Endodermal cell (in vitro differentiated cells): ENCODE data around the gene RNF4. TPM values are rescaled to one million over a fixed set of nuclear protein-coding genes. Genes with fewer than 3 reads are reported as not detected.

Source experiments
- DNase-seq: peaks from one replicate; pipeline ENCODE4 v3.0.0-alpha.2; 2017
- H3K27ac ChIP-seq: 2 replicates; pipeline ENCODE4 v1.5.1; 2013; ENCODE audit warnings: mild to moderate bottlenecking, low read depth, low read length, moderate library complexity
- H3K27me3 ChIP-seq: 2 replicates; pipeline ENCODE4 v1.6.1; 2013; ENCODE audit warnings: mild to moderate bottlenecking, low read length, moderate library complexity; ENCODE audit not compliant: insufficient read depth, control insufficient read depth, poor library complexity, severe bottlenecking
- H3K36me3 ChIP-seq: 2 replicates; pipeline ENCODE4 v1.7.0; 2013; ENCODE audit warnings: mild to moderate bottlenecking, low read length, moderate library complexity; ENCODE audit not compliant: control insufficient read depth, insufficient read depth
- H3K4me1 ChIP-seq: one replicate; pipeline ENCODE4 v1.7.0; 2013; ENCODE audit warnings: low read length; ENCODE audit not compliant: control insufficient read depth, insufficient read depth
- H3K4me3 ChIP-seq: 2 replicates; pipeline ENCODE4 v1.5.1; 2013; ENCODE audit warnings: mild to moderate bottlenecking, low read length, moderate library complexity
- H3K9ac ChIP-seq: 2 replicates; pipeline ENCODE4 v1.6.1; 2013; ENCODE audit warnings: mild to moderate bottlenecking, low read length, moderate library complexity; ENCODE audit not compliant: poor library complexity, severe bottlenecking; ENCODE audit errors: extremely low read depth
- H3K9me3 ChIP-seq: 2 replicates; pipeline ENCODE4 v1.6.1; 2013; ENCODE audit warnings: mild to moderate bottlenecking, low read length, moderate library complexity; ENCODE audit not compliant: control insufficient read depth
- H3K27ac Mint-ChIP-seq: 2 replicates; pipeline ENCODE4 v1.8.0; 2020; ENCODE audit warnings: mixed read lengths
- H3K27me3 Mint-ChIP-seq: 2 replicates; pipeline ENCODE4 v1.8.0; 2021; ENCODE audit warnings: mild to moderate bottlenecking, mixed read lengths; ENCODE audit not compliant: insufficient read depth
- H3K36me3 Mint-ChIP-seq: 2 replicates; pipeline ENCODE4 v1.8.0; 2020; ENCODE audit warnings: low read depth, mixed read lengths
- H3K4me1 Mint-ChIP-seq: 2 replicates; pipeline ENCODE4 v1.8.0; 2020; ENCODE audit warnings: mixed read lengths
- H3K4me3 Mint-ChIP-seq: 2 replicates; pipeline ENCODE4 v1.8.0; 2020; ENCODE audit warnings: mild to moderate bottlenecking, moderate library complexity, mixed read lengths
- H3K9me3 Mint-ChIP-seq: 2 replicates; pipeline ENCODE4 v1.8.0; 2020; ENCODE audit warnings: mild to moderate bottlenecking, mixed read lengths
- CTCF ChIP-seq: fragments of 200-600 bp; sonication (generic); conservative IDR thresholded peaks from 2 replicates; pipeline ENCODE4 v1.5.0; 2021; ENCODE audit warnings: antibody characterized with exemption, mild to moderate bottlenecking
- WGBS, 2 experiments: methylation state at CpG; one replicate each; pipeline versions ENCODE4 v1.1.5 to v1.1.7; 2013; ENCODE audit warnings: missing lambda C conversion rate in 2 of 2, mixed read lengths in 1 of 2; ENCODE audit not compliant: insufficient coverage in 1 of 2, insufficient read length in 1 of 2; 5-methylcytosine and 5-hydroxymethylcytosine counted together
- total RNA-seq, 2 donors: library from RNA; stranded (reverse); fragmentation: NEBNext Ultra II Directional in 1 of 2; extraction: Animal tissue kit (Norgen Biotek cat#: 25700) in 1 of 2; gene quantifications; 2 replicates in 1 of 2; 3 replicates in 1 of 2; pipeline ENCODE4 v1.2.1, GENCODE V29; 2021

Gene RNF4
- total RNA-seq, 2 donors from 2014 or later: 73.2 to 93.6 TPM

GRCh38 chr4:2492970-2493369, 24.1 kb downstream of the RNF4 start:
- no peak for TF ChIP-seq CTCF
- H3K27me3 Mint-ChIP-seq: no peaks in the 10 kb centered on the region
- H3K4me1 Mint-ChIP-seq: peaks cover 9% of the 10 kb centered on the region
- H3K4me1 ChIP-seq: peaks cover 5% of the 10 kb centered on the region
- no peak overlapping the region for H3K4me3 Mint-ChIP-seq
- H3K9me3 Mint-ChIP-seq: no peaks in the 10 kb centered on the region
- no peaks in the 10 kb centered on the region for H3K27me3 ChIP-seq
- H3K27ac Mint-ChIP-seq: peak overlapping the region; percentile 50
- H3K9me3 ChIP-seq: no peaks in the 10 kb centered on the region
- no peak for DNase-seq
- peaks cover 65% of the 10 kb centered on the region for H3K36me3 Mint-ChIP-seq
- no peak overlapping the region for H3K9ac ChIP-seq
- H3K27ac ChIP-seq: no peak overlapping the region
- WGBS, 2 experiments: 80 to 97% methylated on average over 1 of the region's 1 CpG
- no peak overlapping the region for H3K4me3 ChIP-seq
- peaks cover 73% of the 10 kb centered on the region for H3K36me3 ChIP-seq

- Histone ChIP-seq H3K27ac (no peak overlapping the region), H3K4me1 (peaks cover 5% of the 10 kb centered on the region), H3K27me3 (no peaks in the 10 kb centered on the region), H3K36me3 (peaks cover 85% of the 10 kb centered on the region), H3K4me3 (no peak overlapping the region), H3K9ac (no peak overlapping the region), H3K9me3 (no peaks in the 10 kb centered on the region)
- H3K27ac Mint-ChIP-seq: no peak overlapping the region
- peaks cover 65% of the 10 kb centered on the region for H3K36me3 Mint-ChIP-seq
- H3K4me3 Mint-ChIP-seq: no peak overlapping the region
- H3K27me3 Mint-ChIP-seq: no peaks in the 10 kb centered on the region
- H3K9me3 Mint-ChIP-seq: no peaks in the 10 kb centered on the region
- no peak for DNase-seq
- no peak for TF ChIP-seq CTCF
- WGBS, 2 experiments: 96 to 100% methylated on average over 3 of the region's 3 CpGs
- H3K4me1 Mint-ChIP-seq: no peaks in the 10 kb centered on the region
Measured at GRCh38 chr4:2494992-2495391, 26.1 kb downstream of the RNF4 start.

- Histone ChIP-seq H3K36me3 (peaks cover 88% of the 10 kb centered on the region), H3K27me3 (no peaks in the 10 kb centered on the region), H3K9ac (no peak overlapping the region), H3K27ac (no peak overlapping the region), H3K9me3 (no peaks in the 10 kb centered on the region), H3K4me1 (peaks cover 5% of the 10 kb centered on the region), H3K4me3 (no peak overlapping the region)
- H3K4me3 Mint-ChIP-seq: no peak overlapping the region
- no peaks in the 10 kb centered on the region for H3K4me1 Mint-ChIP-seq
- 96 to 97% methylated on average over 4 of the region's 4 CpGs for WGBS, 2 experiments
- no peaks in the 10 kb centered on the region for H3K27me3 Mint-ChIP-seq
- TF ChIP-seq CTCF: no peak
- H3K36me3 Mint-ChIP-seq: peaks cover 69% of the 10 kb centered on the region
- no peak overlapping the region for H3K27ac Mint-ChIP-seq
- H3K9me3 Mint-ChIP-seq: no peaks in the 10 kb centered on the region
- DNase-seq: no peak
Measured at GRCh38 chr4:2497324-2497723, 28.4 kb downstream of the RNF4 start.
